ELF-1 (cell line): ENCODE measurements around the gene DIPK1A.
A peak's percentile ranks its signal among the peaks of the same experiment; 100 is the strongest.

Experiments used
- DNase-seq: peaks from one replicate; pipeline ENCODE4 v3.0.0-alpha.2; 2016; ENCODE audit warnings: low read depth, low spot score

DIPK1A gene

GRCh38 chr1:92877792-92878191 lies 83.5 kb downstream of the DIPK1A start:
- DNase-seq: no peak

- no peak for DNase-seq
These were observed 84.1 kb downstream of the DIPK1A start for GRCh38 chr1:92877081-92877711.

- DNase-seq: no peak
These were observed 84.9 kb downstream of the DIPK1A start for GRCh38 chr1:92876351-92876750.

- no peak for DNase-seq
These were observed 86.3 kb downstream of the DIPK1A start for GRCh38 chr1:92874987-92875386.

- peak; percentile 28 for DNase-seq
These were observed 88.5 kb downstream of the DIPK1A start for GRCh38 chr1:92872719-92873118.

- no peak for DNase-seq
These were observed 90.7 kb downstream of the DIPK1A start for GRCh38 chr1:92870591-92870990.

- DNase-seq: no peak
These were observed 97.1 kb downstream of the DIPK1A start for GRCh38 chr1:92864131-92864530.

GRCh38 chr1:92862605-92863004 lies 98.7 kb downstream of the DIPK1A start:
- no peak for DNase-seq

- DNase-seq: no peak
These were observed 101.7 kb downstream of the DIPK1A start for GRCh38 chr1:92859400-92860039.

GRCh38 chr1:92858564-92859399 lies 102.5 kb downstream of the DIPK1A start:
- DNase-seq: peak; percentile 51

- DNase-seq: no peak
These were observed 103.4 kb downstream of the DIPK1A start for GRCh38 chr1:92857817-92858216.

- no peak for DNase-seq
These were observed 106.0 kb downstream of the DIPK1A start for GRCh38 chr1:92855236-92855635.

- no peak for DNase-seq
These were observed 107.0 kb downstream of the DIPK1A start for GRCh38 chr1:92854101-92854785.

GRCh38 chr1:92853299-92853698 lies 108.0 kb downstream of the DIPK1A start:
- no peak for DNase-seq

GRCh38 chr1:92851729-92852128 lies 109.5 kb downstream of the DIPK1A start:
- DNase-seq: no peak

GRCh38 chr1:92850019-92850418 lies 111.2 kb downstream of the DIPK1A start:
- DNase-seq: no peak

GRCh38 chr1:92848201-92848600 lies 113.1 kb downstream of the DIPK1A start:
- no peak for DNase-seq

- DNase-seq: no peak
These were observed 115.4 kb downstream of the DIPK1A start for GRCh38 chr1:92845908-92846307.

GRCh38 chr1:92844439-92844838 lies 116.8 kb downstream of the DIPK1A start:
- DNase-seq: no peak

- DNase-seq: no peak
These were observed 117.6 kb downstream of the DIPK1A start for GRCh38 chr1:92843429-92844352.

GRCh38 chr1:92843046-92843423 lies 118.2 kb downstream of the DIPK1A start:
- no peak for DNase-seq
